GM21576 (cell line): ENCODE measurements around the gene GRK1.

Source experiments
- ATAC-seq: cut with Tn5 transposase; IDR thresholded peaks from one replicate; pipeline ENCODE4 v1.9.1; 2021; ENCODE audit warnings: mild to moderate bottlenecking, moderate library complexity; ENCODE audit not compliant: unreplicated experiment

GRK1 gene

GRCh38 chr13:113769881-113770280 lies 102.9 kb downstream of the GRK1 start:
- ATAC-seq: no peak

- ATAC-seq: no peak
Measured at GRCh38 chr13:113770441-113770840, 103.4 kb downstream of the GRK1 start.

DNA sequence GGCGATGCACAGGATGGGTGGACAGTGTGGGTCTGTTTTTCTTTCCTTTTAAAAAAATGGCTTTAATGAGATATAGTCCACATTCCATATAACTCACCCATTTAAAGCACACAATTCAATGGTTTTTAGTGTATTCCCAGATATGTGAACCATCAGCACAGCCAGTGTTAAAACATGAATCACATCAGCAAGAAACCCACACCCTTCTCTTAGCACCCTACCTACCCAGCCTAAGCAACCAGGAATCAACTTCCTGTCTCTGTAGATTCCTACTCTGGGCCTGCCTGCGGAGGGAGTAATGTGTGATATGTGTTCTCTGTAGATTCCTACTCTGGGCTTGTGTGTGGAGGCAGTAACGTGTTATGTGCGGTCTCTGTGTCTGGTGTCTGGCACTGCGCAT lies 103.9 kb downstream of the GRK1 start:
- no peak for ATAC-seq

GRCh38 chr13:113771709-113772331 lies 104.8 kb downstream of the GRK1 start:
- ATAC-seq: no peak

- ATAC-seq: no peak
Measured at GRCh38 chr13:113774177-113775107, 107.4 kb downstream of the GRK1 start.

- no peak for ATAC-seq
Measured at GRCh38 chr13:113775451-113776145, 108.6 kb downstream of the GRK1 start.

DNA sequence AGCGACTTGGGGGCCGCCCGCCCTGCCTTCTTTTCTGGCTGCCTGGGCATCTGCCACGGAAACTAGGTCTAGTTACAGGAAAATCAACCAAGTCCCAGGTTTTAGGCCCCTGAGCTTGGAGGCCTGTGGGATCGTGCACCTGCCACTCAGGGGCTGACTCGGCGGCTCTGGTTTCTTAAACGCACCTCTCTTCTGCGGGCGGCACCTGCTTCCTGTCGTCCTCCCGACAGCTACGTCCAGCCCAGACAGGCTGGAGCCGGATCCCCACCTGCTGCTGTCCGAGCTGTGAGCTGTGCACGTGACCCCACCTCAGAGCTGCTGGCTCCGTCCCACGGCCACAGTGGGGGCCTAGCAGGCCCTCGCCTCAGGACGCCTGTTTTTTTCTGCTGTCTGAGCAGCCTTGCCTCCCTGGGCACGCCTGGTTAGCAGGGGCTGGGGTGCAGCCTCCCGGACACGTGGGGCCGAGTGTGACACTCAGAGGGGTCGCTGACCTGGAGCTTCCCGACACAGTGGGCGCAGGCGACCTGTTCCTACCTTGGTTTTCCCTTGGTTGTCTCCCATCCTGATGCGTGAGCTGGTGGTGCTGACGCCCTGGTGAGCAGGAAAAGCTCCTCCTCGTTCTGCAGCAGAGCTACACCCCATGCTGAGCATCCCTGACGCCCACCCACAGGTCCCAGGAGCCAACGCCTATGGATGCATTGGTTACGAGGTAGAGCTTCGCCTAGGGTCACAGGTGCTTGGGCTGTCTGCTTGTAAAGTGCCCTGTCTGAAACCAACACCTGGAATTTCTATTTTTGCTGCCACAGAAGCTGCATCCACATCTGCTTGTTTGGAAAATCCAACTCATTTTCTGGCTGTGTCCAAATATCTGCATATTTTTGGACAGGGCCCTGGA lies 109.5 kb downstream of the GRK1 start:
- no peak for ATAC-seq

GRCh38 chr13:113777311-113778260 lies 110.6 kb downstream of the GRK1 start:
- ATAC-seq: no peak

DNA sequence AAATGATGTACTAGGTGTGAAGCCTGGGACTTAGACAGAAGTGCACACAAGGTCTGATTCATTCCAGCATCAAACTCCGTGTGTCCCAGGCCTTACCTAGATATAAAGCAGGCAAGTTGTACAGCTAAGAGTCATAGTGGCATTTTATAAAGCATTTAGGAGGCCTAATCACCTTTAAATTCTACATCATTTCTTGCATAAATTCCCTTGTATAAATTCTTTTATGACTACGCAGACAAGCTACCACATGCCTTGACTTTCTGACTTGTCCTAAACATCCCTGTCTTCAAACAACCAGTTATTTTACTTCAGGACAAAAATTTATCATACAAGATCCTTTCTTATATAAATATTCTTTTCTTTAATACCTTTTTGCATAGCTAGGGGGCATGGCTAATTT lies 114.6 kb downstream of the GRK1 start:
- ATAC-seq: no peak

DNA sequence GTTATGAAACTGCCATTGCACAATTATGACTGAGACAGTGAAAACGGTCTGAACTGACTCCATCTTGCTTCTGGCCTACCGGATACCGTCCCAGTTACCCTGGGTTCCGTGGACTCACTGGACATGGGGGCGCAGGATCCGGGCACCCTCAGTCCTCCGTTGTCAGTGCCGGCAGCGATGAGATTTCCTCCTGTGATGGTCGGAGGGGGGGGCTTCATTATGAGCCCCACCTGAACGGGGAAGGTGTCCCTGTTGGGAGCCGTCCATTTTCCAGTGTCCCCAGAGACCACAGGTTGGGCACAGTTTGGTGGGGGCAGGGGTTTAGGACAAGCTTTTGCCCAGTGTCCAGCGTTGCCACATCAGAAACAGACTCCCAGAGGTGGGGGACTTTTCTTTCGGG lies 115.5 kb downstream of the GRK1 start:
- ATAC-seq: no peak

GRCh38 chr13:113783200-113783881 lies 116.3 kb downstream of the GRK1 start:
- no peak for ATAC-seq

DNA sequence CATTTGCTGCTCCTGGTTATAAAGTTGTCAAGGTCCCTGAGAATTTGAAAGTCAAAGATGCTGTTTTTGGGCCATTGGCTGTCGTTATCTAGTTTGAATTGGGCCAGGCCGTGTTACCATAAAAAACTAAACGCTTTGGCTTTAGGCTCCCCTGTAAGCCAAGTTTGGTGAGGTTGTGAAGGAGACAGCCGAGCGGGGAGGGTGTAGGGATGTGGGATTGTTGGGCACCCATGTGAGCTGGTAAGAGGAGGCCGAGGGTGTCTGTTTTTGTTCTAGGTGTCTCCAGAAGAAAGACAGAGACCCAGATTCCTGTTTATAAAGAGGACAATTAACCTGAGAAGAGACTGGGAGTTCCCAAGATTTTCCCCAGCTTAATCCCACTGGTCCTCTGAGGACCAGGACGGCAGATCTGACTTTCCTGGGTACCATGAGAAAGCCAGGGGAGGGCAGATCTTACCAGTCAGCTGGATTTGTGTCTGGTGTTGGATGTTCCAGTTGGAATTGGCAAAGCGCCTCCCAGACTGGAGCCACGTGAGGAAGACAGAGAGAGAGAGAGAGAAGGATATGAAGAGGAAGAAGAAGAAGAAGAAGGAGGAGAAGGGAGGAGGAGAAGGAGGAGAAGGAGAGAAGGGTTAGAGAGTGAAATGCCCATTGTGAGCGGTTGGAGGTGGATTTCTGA lies 117.1 kb downstream of the GRK1 start:
- no peak for ATAC-seq

DNA sequence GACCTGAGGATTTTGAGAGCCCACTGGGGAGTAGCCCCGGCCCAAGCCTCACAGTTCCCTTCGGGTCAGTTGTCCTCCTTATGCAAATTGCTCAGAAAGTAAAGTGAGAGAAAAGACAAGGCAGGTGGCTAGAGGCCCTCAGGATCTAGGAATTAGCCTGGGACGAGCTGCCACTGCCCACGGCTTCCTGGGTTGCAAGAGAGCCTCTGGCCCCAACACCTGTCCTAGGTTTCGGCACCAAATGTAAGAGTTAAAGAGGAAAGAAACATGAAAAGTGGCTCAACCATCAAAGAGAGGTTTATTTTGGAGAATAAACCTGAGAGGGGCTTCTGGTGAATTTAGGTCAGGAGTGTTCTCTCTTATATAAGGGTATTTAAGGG lies 117.6 kb downstream of the GRK1 start:
- ATAC-seq: no peak

- ATAC-seq: no peak
Measured at GRCh38 chr13:113785051-113786010, 118.3 kb downstream of the GRK1 start.

DNA sequence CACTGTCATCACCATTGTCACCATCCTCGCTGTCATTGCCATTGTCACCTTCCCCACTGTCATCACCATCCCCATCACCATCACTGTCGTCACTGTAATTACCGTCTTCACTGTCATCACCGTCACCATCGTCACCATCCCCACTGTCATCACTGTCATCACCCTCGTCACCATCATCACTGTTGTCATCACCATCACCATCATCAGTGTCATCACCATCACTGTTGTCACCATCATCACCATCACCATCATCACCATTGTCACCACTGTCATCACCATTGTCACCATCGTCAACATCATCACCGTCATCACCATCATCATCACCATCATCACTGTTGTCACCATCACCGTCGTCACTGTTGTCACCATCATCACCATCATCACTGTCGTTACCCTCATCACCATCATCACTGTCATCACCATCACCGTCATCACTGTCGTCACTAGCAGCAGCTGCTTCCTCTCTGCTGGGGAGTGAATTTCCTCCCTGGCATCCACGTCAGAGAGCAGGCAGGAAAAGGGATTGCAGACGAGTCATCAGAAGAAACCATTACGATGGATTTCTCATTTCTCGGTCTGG lies 119.3 kb downstream of the GRK1 start:
- no peak for ATAC-seq
